ENCODE results near the gene MEI1. TPM values are rescaled to one million over a fixed set of nuclear protein-coding genes. Genes with fewer than 3 reads are reported as not detected.
"Not testable (repeated sequence)": the region's sequence is repeated elsewhere in the genome, so short reads cannot be mapped to it uniquely, and the experiment has no call there.

MEI1 gene
- 0.08 TPM in 1 of 2 replicates, not detected in the other for total RNA-seq (2014; rRNA removed; shearing (Covaris generic))

- no peak within 1 kb of the TSS for H3K27ac ChIP-seq
- no peak within 1 kb of the TSS for H3K4me3 ChIP-seq
- no peaks in the 10 kb centered on the region for H3K27me3 ChIP-seq (replicated peaks)
- DNase-seq (ENCODE audit: low read depth in 1 of 2, low spot score in 2 of 2): no peak
- H3K9me3 ChIP-seq (replicated peaks): no peaks in the 10 kb centered on the region
- H3K4me1 ChIP-seq (replicated peaks): peaks cover 14% of the 10 kb centered on the region
- H3K36me3 ChIP-seq: peaks cover 6% of the 10 kb centered on the region
Observed at GRCh38 chr22:41699264-41700107, at the start of gene MEI1. Gene MEI1 (plus strand): TSS chr22:41699503. CDS start chr22:41699539, 36 bp downstream.

GRCh38 chr22:41650229-41650628 is 49.1 kb upstream of the MEI1 start:
- Histone ChIP-seq H3K27me3 (replicated peaks) (no peaks in the 10 kb centered on the region), H3K36me3 (peaks cover 92% of the 10 kb centered on the region), H3K4me3 (no peak overlapping the region), H3K27ac (no peak overlapping the region), H3K9me3 (replicated peaks) (no peaks in the 10 kb centered on the region), H3K4me1 (replicated peaks) (no peaks in the 10 kb centered on the region)
- no peak for DNase-seq (ENCODE audit: low read depth in 1 of 2, low spot score in 2 of 2)

- peaks cover 92% of the 10 kb centered on the region for H3K36me3 ChIP-seq
- H3K9me3 ChIP-seq (replicated peaks): no peaks in the 10 kb centered on the region
Observed at GRCh38 chr22:41650821-41651220, 48.5 kb upstream of the MEI1 start.

GRCh38 chr22:41654322-41654721 is 45.0 kb upstream of the MEI1 start:
- H3K4me1 ChIP-seq (replicated peaks): no peaks in the 10 kb centered on the region
- H3K27ac ChIP-seq: no peak overlapping the region
- H3K36me3 ChIP-seq: peaks cover 94% of the 10 kb centered on the region
- no peaks in the 10 kb centered on the region for H3K27me3 ChIP-seq (replicated peaks)
- no peak for DNase-seq (ENCODE audit: low read depth in 1 of 2, low spot score in 2 of 2)
- no peaks in the 10 kb centered on the region for H3K9me3 ChIP-seq (replicated peaks)
- no peak overlapping the region for H3K4me3 ChIP-seq

More at GRCh38 chr22:41650821-41651220, 48.5 kb upstream of the MEI1 start:
- no peaks in the 10 kb centered on the region for H3K4me1 ChIP-seq (replicated peaks)
- H3K4me3 ChIP-seq: no peak overlapping the region
- no peak for DNase-seq (ENCODE audit: low read depth in 1 of 2, low spot score in 2 of 2)
- H3K27me3 ChIP-seq (replicated peaks): no peaks in the 10 kb centered on the region
- H3K27ac ChIP-seq: no peak overlapping the region

- Histone ChIP-seq H3K36me3 (peaks cover 98% of the 10 kb centered on the region), H3K4me3 (no peak overlapping the region), H3K4me1 (replicated peaks) (no peaks in the 10 kb centered on the region), H3K27ac (no peak overlapping the region), H3K9me3 (replicated peaks) (no peaks in the 10 kb centered on the region), H3K27me3 (replicated peaks) (no peaks in the 10 kb centered on the region)
- no peak for DNase-seq (ENCODE audit: low read depth in 1 of 2, low spot score in 2 of 2)
Observed at GRCh38 chr22:41656556-41656955, 42.7 kb upstream of the MEI1 start.

- H3K4me1 ChIP-seq (replicated peaks): no peaks in the 10 kb centered on the region
- H3K27me3 ChIP-seq (replicated peaks): no peaks in the 10 kb centered on the region
- no peak overlapping the region for H3K4me3 ChIP-seq
- H3K27ac ChIP-seq: no peak overlapping the region
- no peak for DNase-seq (ENCODE audit: low read depth in 1 of 2, low spot score in 2 of 2)
- peaks cover 98% of the 10 kb centered on the region for H3K36me3 ChIP-seq
- no peaks in the 10 kb centered on the region for H3K9me3 ChIP-seq (replicated peaks)
Observed at GRCh38 chr22:41657709-41658108, 41.6 kb upstream of the MEI1 start.

- H3K27me3 ChIP-seq (replicated peaks): no peaks in the 10 kb centered on the region
- no peak for DNase-seq (ENCODE audit: low read depth in 1 of 2, low spot score in 2 of 2)
- H3K4me1 ChIP-seq (replicated peaks): no peaks in the 10 kb centered on the region
- H3K27ac ChIP-seq: no peak overlapping the region
- peaks cover 98% of the 10 kb centered on the region for H3K36me3 ChIP-seq
- no peak overlapping the region for H3K4me3 ChIP-seq
- H3K9me3 ChIP-seq (replicated peaks): no peaks in the 10 kb centered on the region
Observed at GRCh38 chr22:41658869-41659268, 40.4 kb upstream of the MEI1 start.

- H3K9me3 ChIP-seq (replicated peaks): no peaks in the 10 kb centered on the region
- no peak overlapping the region for H3K27ac ChIP-seq
- no peaks in the 10 kb centered on the region for H3K4me1 ChIP-seq (replicated peaks)
- no peak for DNase-seq (ENCODE audit: low read depth in 1 of 2, low spot score in 2 of 2)
- H3K36me3 ChIP-seq: peaks cover 97% of the 10 kb centered on the region
- H3K27me3 ChIP-seq (replicated peaks): no peaks in the 10 kb centered on the region
- no peak overlapping the region for H3K4me3 ChIP-seq
Observed at GRCh38 chr22:41659941-41660340, 39.4 kb upstream of the MEI1 start.

- no peaks in the 10 kb centered on the region for H3K4me1 ChIP-seq (replicated peaks)
- no peak overlapping the region for H3K4me3 ChIP-seq
- H3K9me3 ChIP-seq (replicated peaks): no peaks in the 10 kb centered on the region
- no peak for DNase-seq (ENCODE audit: low read depth in 1 of 2, low spot score in 2 of 2)
- peaks cover 97% of the 10 kb centered on the region for H3K36me3 ChIP-seq
- H3K27ac ChIP-seq: no peak overlapping the region
- no peaks in the 10 kb centered on the region for H3K27me3 ChIP-seq (replicated peaks)
Observed at GRCh38 chr22:41660416-41660815, 38.9 kb upstream of the MEI1 start.

GRCh38 chr22:41661088-41661487 is 38.2 kb upstream of the MEI1 start:
- Histone ChIP-seq H3K4me1 (replicated peaks) (no peaks in the 10 kb centered on the region), H3K36me3 (peaks cover 93% of the 10 kb centered on the region), H3K27me3 (replicated peaks) (no peaks in the 10 kb centered on the region), H3K4me3 (no peak overlapping the region), H3K27ac (no peak overlapping the region), H3K9me3 (replicated peaks) (no peaks in the 10 kb centered on the region)
- no peak for DNase-seq (ENCODE audit: low read depth in 1 of 2, low spot score in 2 of 2)

- Histone ChIP-seq H3K9me3 (replicated peaks) (no peaks in the 10 kb centered on the region), H3K4me1 (replicated peaks) (peaks cover 5% of the 10 kb centered on the region), H3K36me3 (peaks cover 90% of the 10 kb centered on the region), H3K27me3 (replicated peaks) (no peaks in the 10 kb centered on the region), H3K4me3 (no peak overlapping the region), H3K27ac (no peak overlapping the region)
- DNase-seq (ENCODE audit: low read depth in 1 of 2, low spot score in 2 of 2): no peak
Observed at GRCh38 chr22:41661713-41662112, 37.6 kb upstream of the MEI1 start.

GRCh38 chr22:41663594-41663993 is 35.7 kb upstream of the MEI1 start:
- not testable (repeated sequence) for H3K27me3 ChIP-seq (replicated peaks); H3K27ac ChIP-seq; H3K9me3 ChIP-seq (replicated peaks); H3K4me3 ChIP-seq; DNase-seq (ENCODE audit: low read depth in 1 of 2, low spot score in 2 of 2)
- H3K36me3 ChIP-seq: peaks cover 77% of the 10 kb centered on the region
- peaks cover 24% of the 10 kb centered on the region for H3K4me1 ChIP-seq (replicated peaks)

- H3K4me3 ChIP-seq: no peak overlapping the region
- H3K4me1 ChIP-seq (replicated peaks): peaks cover 31% of the 10 kb centered on the region
- no peak overlapping the region for H3K27ac ChIP-seq
- H3K9me3 ChIP-seq (replicated peaks): no peaks in the 10 kb centered on the region
- H3K36me3 ChIP-seq: peaks cover 68% of the 10 kb centered on the region
- DNase-seq (ENCODE audit: low read depth in 1 of 2, low spot score in 2 of 2): no peak
- no peaks in the 10 kb centered on the region for H3K27me3 ChIP-seq (replicated peaks)
Observed at GRCh38 chr22:41664490-41664889, 34.8 kb upstream of the MEI1 start.

- DNase-seq (ENCODE audit: low read depth in 1 of 2, low spot score in 2 of 2): no peak
- H3K9me3 ChIP-seq (replicated peaks): no peaks in the 10 kb centered on the region
- H3K4me1 ChIP-seq (replicated peaks): peaks cover 36% of the 10 kb centered on the region
- H3K36me3 ChIP-seq: peaks cover 63% of the 10 kb centered on the region
- no peak overlapping the region for H3K27ac ChIP-seq
- H3K27me3 ChIP-seq (replicated peaks): no peaks in the 10 kb centered on the region
- H3K4me3 ChIP-seq: no peak overlapping the region
Observed at GRCh38 chr22:41664951-41665350, 34.4 kb upstream of the MEI1 start.
